Neural cell (in vitro differentiated cells): Measurements from ENCODE around the gene LGR4.

Source experiments
- EZH2 ChIP-seq: fragments of 200-600, 300-800 bp; shearing (Covaris generic), sonication (generic); IDR thresholded peaks from 2 replicates; pipeline ENCODE4 v1.6.1; 2014; ENCODE audit warnings: antibody characterized with exemption, low read length, borderline replicate concordance, mild to moderate bottlenecking; ENCODE audit not compliant: insufficient read depth, poor library complexity, severe bottlenecking
- TF ChIP-seq, protein P1 (sequence below): fragments of 450-650 bp; IDR thresholded peaks from 2 replicates; pipeline ENCODE4 v1.5.1; 2014; ENCODE audit warnings: antibody characterized with exemption, mild to moderate bottlenecking, moderate library complexity; ENCODE audit not compliant: poor library complexity, severe bottlenecking

- TF ChIP-seq, protein P1, sequence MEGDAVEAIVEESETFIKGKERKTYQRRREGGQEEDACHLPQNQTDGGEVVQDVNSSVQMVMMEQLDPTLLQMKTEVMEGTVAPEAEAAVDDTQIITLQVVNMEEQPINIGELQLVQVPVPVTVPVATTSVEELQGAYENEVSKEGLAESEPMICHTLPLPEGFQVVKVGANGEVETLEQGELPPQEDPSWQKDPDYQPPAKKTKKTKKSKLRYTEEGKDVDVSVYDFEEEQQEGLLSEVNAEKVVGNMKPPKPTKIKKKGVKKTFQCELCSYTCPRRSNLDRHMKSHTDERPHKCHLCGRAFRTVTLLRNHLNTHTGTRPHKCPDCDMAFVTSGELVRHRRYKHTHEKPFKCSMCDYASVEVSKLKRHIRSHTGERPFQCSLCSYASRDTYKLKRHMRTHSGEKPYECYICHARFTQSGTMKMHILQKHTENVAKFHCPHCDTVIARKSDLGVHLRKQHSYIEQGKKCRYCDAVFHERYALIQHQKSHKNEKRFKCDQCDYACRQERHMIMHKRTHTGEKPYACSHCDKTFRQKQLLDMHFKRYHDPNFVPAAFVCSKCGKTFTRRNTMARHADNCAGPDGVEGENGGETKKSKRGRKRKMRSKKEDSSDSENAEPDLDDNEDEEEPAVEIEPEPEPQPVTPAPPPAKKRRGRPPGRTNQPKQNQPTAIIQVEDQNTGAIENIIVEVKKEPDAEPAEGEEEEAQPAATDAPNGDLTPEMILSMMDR: no peak
- no peak for TF ChIP-seq EZH2
Observed at GRCh38 chr11:27466363-27466762, 6.2 kb downstream of the LGR4 start.
